Lower leg skin (tissue), 4 donors: ENCODE measurements around the gene CKS1B. TPM values are rescaled to one million over a fixed set of nuclear protein-coding genes. Genes with fewer than 3 reads are reported as not detected.
"Not testable (repeated sequence)": the region's sequence is repeated elsewhere in the genome, so short reads cannot be mapped to it uniquely, and the experiment has no call there.

Experiments
- DNase-seq, 2 donors: peaks; one replicate each; pipeline ENCODE4 v3.0.0-alpha.2; 2019; ENCODE audit warnings: low spot score in 2 of 2
- H3K4me3 ChIP-seq: fragments of 200-600 bp; sonication (generic); 2 replicates; pipeline ENCODE4 v1.5.1; 2017; ENCODE audit warnings: mild to moderate bottlenecking, low read depth; ENCODE audit not compliant: poor library complexity, severe bottlenecking
- CTCF ChIP-seq, 3 donors: fragments of 450-650 bp; IDR thresholded peaks; one replicate each; pipeline ENCODE4 v1.5.1; 2016; ENCODE audit warnings: antibody characterized with exemption in 3 of 3, mild to moderate bottlenecking in 3 of 3, moderate library complexity in 2 of 3
- POLR2A ChIP-seq, 2 donors: fragments of 450-650 bp; IDR thresholded peaks; one replicate each; pipeline ENCODE4 v1.6.1; 2016 to 2017; ENCODE audit warnings: antibody characterized with exemption in 2 of 2, mild to moderate bottlenecking in 1 of 2, moderate library complexity in 1 of 2
- WGBS, 2 donors: methylation state at CpG; one replicate each; pipeline ENCODE4 v1.1.5; 2018; 5-methylcytosine and 5-hydroxymethylcytosine counted together
- intact Hi-C: fragments of 100-400 bp; cut with DNase I; formaldehyde crosslinking; loops from one replicate; pipeline ENCODE4 v1.15.0; 2023; ENCODE audit warnings: low total_unique reads
- total RNA-seq, 4 donors: library from RNA; depleted of rRNA; stranded (reverse); fragments of >200 nt; gene quantifications; one replicate each; pipeline ENCODE4 v1.1.0, GENCODE V29; 2016

CKS1B gene
- total RNA-seq, 4 donors from 2014 or later: 40.0 to 58.7 (median 45.3) TPM

- 0% methylated on average over 30 of the region's 30 CpGs for WGBS, 2 donors
- H3K4me3 ChIP-seq: peak overlapping the region; percentile 37
- peak; percentile 95 to 99 for DNase-seq
- intact Hi-C loops: no loop called here
- TF ChIP-seq CTCF (IDR thresholded peaks at IDR 0.05) (no peak), POLR2A (IDR thresholded peaks at IDR 0.05) (no peak)
These were observed 427 bp downstream of the CKS1B start for GRCh38 chr1:154974808-154975408.

GRCh38 chr1:154975409-154976059 is 1.1 kb downstream of the CKS1B start:
- peak; percentile 61 to 94 for DNase-seq
- intact Hi-C loops: no loop called here
- TF ChIP-seq POLR2A (IDR thresholded peaks at IDR 0.05): no peak
- no peak for TF ChIP-seq CTCF (IDR thresholded peaks at IDR 0.05)

GRCh38 chr1:154977762-154978161 is 3.3 kb downstream of the CKS1B start:
- DNase-seq, H3K4me3 ChIP-seq, intact Hi-C loops: not testable (repeated sequence)
- 76 to 77% methylated on average over 3 of the region's 3 CpGs for WGBS, 2 donors

More at GRCh38 chr1:154975409-154976059, 1.1 kb downstream of the CKS1B start:
- H3K4me3 ChIP-seq: peak overlapping the region; percentile 37
- 0 to 1% methylated on average over 24 of the region's 24 CpGs for WGBS, 2 donors

- no peak for DNase-seq
- TF ChIP-seq POLR2A (IDR thresholded peaks at IDR 0.05): no peak
- intact Hi-C loops: no loop called here
- WGBS, 2 donors: 92 to 93% methylated on average over 3 of the region's 3 CpGs
- H3K4me3 ChIP-seq: no peak overlapping the region
These were observed 3.9 kb downstream of the CKS1B start for GRCh38 chr1:154978360-154978759.

- no peak overlapping the region for H3K4me3 ChIP-seq
- 66 to 71% methylated on average over 6 of the region's 6 CpGs for WGBS, 2 donors
- intact Hi-C loops: no loop called here
- TF ChIP-seq CTCF (IDR thresholded peaks at IDR 0.05) (no peak), POLR2A (IDR thresholded peaks at IDR 0.05) (no peak)
- DNase-seq: no peak
These were observed 7.9 kb downstream of the CKS1B start for GRCh38 chr1:154982341-154982740.

GRCh38 chr1:154982897-154983648 is 8.6 kb downstream of the CKS1B start, which contains the start of gene FLAD1:
FLAD1 (plus strand) TSS chr1:154983344; CDS start chr1:154983695, 351 bp downstream.
- 1 to 2% methylated on average over 26 of the region's 26 CpGs for WGBS, 2 donors
- TF ChIP-seq CTCF (IDR thresholded peaks at IDR 0.05): peak in 1 of 3 donors; percentile 44
- no peak for TF ChIP-seq POLR2A (IDR thresholded peaks at IDR 0.05)
- intact Hi-C loops: no loop called here
- DNase-seq: peak; percentile 99 to 100
- H3K4me3 ChIP-seq: peak within 1 kb of the TSS; percentile 66
